Transverse colon (tissue), 4 donors: ENCODE results near the gene NME9. TPM values are rescaled to one million over a fixed set of nuclear protein-coding genes. Genes with fewer than 3 reads are reported as not detected.

Experiments
- DNase-seq: peaks from one replicate; pipeline ENCODE4 v3.0.0-alpha.2; 2019
- H3K27ac ChIP-seq, 4 donors: fragments of 200-600 bp; sonication (generic); 2 replicates each; pipeline ENCODE4 v1.5.1; 2016 to 2018; ENCODE audit warnings: inconsistent platforms in 4 of 4
- H3K27me3 ChIP-seq: fragments of 200-600 bp; sonication (generic); 2 replicates; pipeline ENCODE4 v1.5.1; 2017; ENCODE audit warnings: inconsistent platforms
- H3K36me3 ChIP-seq, 4 donors: fragments of 200-600 bp; sonication (generic); 2 replicates each; pipeline ENCODE4 v1.5.1; 2017 to 2019; ENCODE audit warnings: inconsistent platforms in 4 of 4
- H3K4me1 ChIP-seq, 4 donors: fragments of 200-600 bp; sonication (generic); 2 replicates each; pipeline ENCODE4 v1.5.1; 2017 to 2020; ENCODE audit warnings: inconsistent platforms in 4 of 4
- H3K4me3 ChIP-seq, 4 donors: fragments of 200-600 bp; sonication (generic); 1 replicate in 1 of 4; 2 replicates in 3 of 4; pipeline versions ENCODE4 v1.5.1 to v1.6.1; 2017 to 2019; ENCODE audit warnings: inconsistent platforms in 4 of 4
- H3K9me3 ChIP-seq, 2 donors: fragments of 200-600 bp; sonication (generic); 2 replicates each; pipeline ENCODE4 v1.5.1; 2017 to 2019; ENCODE audit warnings: inconsistent platforms in 2 of 2
- CTCF ChIP-seq, 5 experiments: fragments of 200-600 bp in 3 of 5; fragments of 450-650 bp in 2 of 5; sonication (generic) in 3 of 5; IDR thresholded peaks; 1 replicate in 2 of 5; 2 replicates in 3 of 5; pipeline ENCODE4 v1.5.1; 2016 to 2017; ENCODE audit warnings: antibody characterized with exemption in 5 of 5, inconsistent platforms in 3 of 5, mild to moderate bottlenecking in 2 of 5, moderate library complexity in 1 of 5
- EP300 ChIP-seq: sonication (generic); formaldehyde crosslinking; IDR thresholded peaks from one replicate; pipeline ENCODE4 v1.6.1; 2017; ENCODE audit warnings: antibody characterized with exemption, low read depth
- POLR2A ChIP-seq: fragments of 450-650 bp; IDR thresholded peaks from one replicate; pipeline ENCODE4 v1.6.1; 2016; ENCODE audit warnings: antibody characterized with exemption, mild to moderate bottlenecking, moderate library complexity
- POLR2AphosphoS5 ChIP-seq, 3 donors: sonication (generic); formaldehyde crosslinking; IDR thresholded peaks; one replicate each; pipeline ENCODE4 v1.6.1; 2016; ENCODE audit warnings: antibody characterized with exemption in 3 of 3
- WGBS, 2 donors: methylation state at CpG; one replicate each; pipeline ENCODE4 v1.1.5; 2018; ENCODE audit warnings: low coverage in 1 of 2; 5-methylcytosine and 5-hydroxymethylcytosine counted together
- in situ Hi-C, 4 donors: fragments of 200-750 bp; cut with MboI; loops; one replicate each; pipeline versions ENCODE4 v1.15.0 to v1.15.1; 2017; ENCODE audit warnings: low sequenced_read_pairs in 3 of 4, low pct_ligation_motif_present in 1 of 4, low pct_unique_long_range_greater_than_20kb in 1 of 4
- intact Hi-C: fragments of 100-400 bp; cut with DNase I; formaldehyde crosslinking; loops from one replicate; pipeline ENCODE4 v1.15.1; 2023; ENCODE audit warnings: low total_unique reads
- total RNA-seq, 4 donors: library from RNA; depleted of rRNA; stranded (reverse); fragments of >200 nt; gene quantifications; one replicate each; pipeline ENCODE4 v1.1.0, GENCODE V29; 2016

NME9 gene
- total RNA-seq, 4 donors from 2014 or later, result not detected

GRCh38 chr3:138373087-138373735 is 43.6 kb upstream of the NME9 start:
- no peaks in the 10 kb centered on the region for H3K36me3 ChIP-seq
- H3K9me3 ChIP-seq, result no peaks in the 10 kb centered on the region
- no peak overlapping the region for H3K4me3 ChIP-seq
- no peak for TF ChIP-seq POLR2AphosphoS5 (IDR thresholded peaks at IDR 0.05)
- no peak for TF ChIP-seq EP300
- no peak for TF ChIP-seq CTCF (IDR thresholded peaks at IDR 0.05)
- TF ChIP-seq POLR2A, result no peak
- no peak for DNase-seq
- intact Hi-C loops (no loop called here), in situ Hi-C loops (no loop called here)
- WGBS, 2 donors, result 88 to 91% methylated on average over 4 to 7 of the region's 7 CpGs
- no peaks in the 10 kb centered on the region for H3K27me3 ChIP-seq
- H3K4me1 ChIP-seq, result no peaks in the 10 kb centered on the region
- no peak overlapping the region for H3K27ac ChIP-seq

DNA sequence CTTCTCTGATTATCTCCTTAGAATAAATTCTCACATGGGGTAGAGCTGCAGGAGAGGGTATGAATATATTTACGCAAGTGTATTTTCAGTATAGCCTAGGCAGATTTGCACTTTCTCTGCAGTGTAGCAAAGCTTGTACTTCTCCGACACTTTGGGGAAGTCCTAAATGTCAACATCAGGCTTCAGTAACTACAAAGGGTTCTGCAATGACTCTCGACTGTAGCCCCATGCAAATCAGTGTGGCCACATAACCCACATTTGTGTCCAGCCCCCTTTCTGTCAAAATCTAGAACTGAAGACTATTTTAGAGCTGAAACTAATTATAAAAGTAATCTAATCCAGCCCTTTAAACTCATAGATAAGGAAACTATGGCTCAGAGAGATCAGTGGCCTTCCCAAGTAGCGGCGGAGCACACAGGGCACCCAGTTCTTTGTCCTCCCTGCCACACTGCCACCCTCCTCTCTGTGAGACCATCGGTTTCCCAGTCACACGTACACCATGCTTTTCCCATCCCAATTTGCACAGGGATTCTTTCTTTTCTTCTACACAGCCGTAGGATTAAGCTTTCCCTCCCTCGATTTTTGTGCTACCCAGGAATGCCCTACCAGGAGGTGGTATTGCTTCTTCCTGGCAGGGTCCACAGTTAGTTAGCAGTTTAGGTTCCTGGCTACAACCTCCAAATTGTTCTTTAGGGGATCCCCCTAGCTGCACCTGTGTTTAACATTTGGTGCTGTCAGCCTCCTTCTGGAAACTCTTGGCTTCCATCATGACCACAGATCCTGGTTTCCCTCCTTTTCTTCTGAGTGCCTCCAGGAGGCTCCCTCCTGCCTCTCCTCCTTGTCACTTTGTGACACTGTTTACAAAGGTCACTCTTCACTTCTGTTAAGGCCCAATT is 41.7 kb upstream of the NME9 start:
- Histone ChIP-seq H3K4me3 (no peak overlapping the region), H3K27ac (no peak overlapping the region), H3K27me3 (no peaks in the 10 kb centered on the region), H3K36me3 (no peaks in the 10 kb centered on the region), H3K9me3 (no peaks in the 10 kb centered on the region), H3K4me1 (no peaks in the 10 kb centered on the region)
- TF ChIP-seq POLR2AphosphoS5 (IDR thresholded peaks at IDR 0.05) (no peak), EP300 (no peak), POLR2A (no peak)
- in situ Hi-C loops (no loop called here), intact Hi-C loops (no loop called here)
- WGBS, 2 donors, result 70 to 71% methylated on average over 6 to 9 of the region's 9 CpGs
- no peak for DNase-seq

DNA sequence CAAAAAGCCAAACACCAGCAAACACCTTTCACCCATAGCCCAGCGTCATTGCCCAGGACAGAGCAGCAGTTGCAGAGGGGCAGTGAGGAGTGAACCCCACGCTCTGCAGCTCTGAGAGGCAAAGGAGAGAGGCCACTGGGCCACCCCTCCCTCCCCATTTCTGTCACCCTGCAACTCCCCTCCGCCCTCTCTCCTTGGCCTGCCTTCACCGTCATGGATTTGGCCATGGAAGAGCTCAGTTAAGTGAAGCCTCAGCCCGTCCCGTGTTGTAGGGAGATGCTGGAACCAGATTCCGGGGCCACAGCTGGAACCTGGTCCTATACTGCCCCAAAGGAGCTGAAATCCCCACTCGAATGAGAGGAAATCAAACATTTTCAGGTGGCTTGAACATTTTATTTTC is 40.7 kb upstream of the NME9 start:
- H3K36me3 ChIP-seq, result no peaks in the 10 kb centered on the region
- H3K4me1 ChIP-seq, result no peaks in the 10 kb centered on the region
- H3K4me3 ChIP-seq, result no peak overlapping the region
- no peaks in the 10 kb centered on the region for H3K9me3 ChIP-seq
- intact Hi-C loops, result no loop called here
- TF ChIP-seq POLR2A, result no peak
- no peak for TF ChIP-seq POLR2AphosphoS5 (IDR thresholded peaks at IDR 0.05)
- TF ChIP-seq EP300, result no peak
- TF ChIP-seq CTCF (IDR thresholded peaks at IDR 0.05), result no peak
- in situ Hi-C loops, result no loop called here
- DNase-seq, result no peak
- no peak overlapping the region for H3K27ac ChIP-seq
- H3K27me3 ChIP-seq, result no peaks in the 10 kb centered on the region
- WGBS, 2 donors, result 76% methylated on average over 8 of the region's 8 CpGs; no CpG with 5 or more reads in 1 of the 2 donors

GRCh38 chr3:138369151-138369900 is 39.7 kb upstream of the NME9 start:
- H3K4me3 ChIP-seq, result no peak overlapping the region
- no peak overlapping the region for H3K27ac ChIP-seq
- H3K4me1 ChIP-seq, result no peaks in the 10 kb centered on the region
- no peak for DNase-seq
- intact Hi-C loops, result no loop called here
- WGBS, 2 donors, result 25 to 80% methylated on average over 1 to 8 of the region's 8 CpGs
- no peaks in the 10 kb centered on the region for H3K36me3 ChIP-seq
- in situ Hi-C loops, result no loop called here
- H3K9me3 ChIP-seq, result no peaks in the 10 kb centered on the region
- H3K27me3 ChIP-seq, result no peaks in the 10 kb centered on the region
- TF ChIP-seq EP300, result no peak
- no peak for TF ChIP-seq CTCF (IDR thresholded peaks at IDR 0.05)
- TF ChIP-seq POLR2A, result no peak
- no peak for TF ChIP-seq POLR2AphosphoS5 (IDR thresholded peaks at IDR 0.05)
